ENCODE measurements around the gene BMPER. TPM values are rescaled to one million over a fixed set of nuclear protein-coding genes. Genes with fewer than 3 reads are reported as not detected.

The BMPER gene
- polyA plus RNA-seq, 1 of the 3 experiments (the other 2 are of a cell fraction): 20.0 TPM

GRCh38 chr7:34191771-34192479 is 286.6 kb downstream of the BMPER start:
- H3K36me3 ChIP-seq (replicated peaks in 1 of 2; ENCODE audit: control insufficient read depth in 1 of 2, insufficient read depth in 2 of 2, low read length in 1 of 2): no peaks in the 10 kb centered on the region
- H3K27me3 ChIP-seq (ENCODE audit: insufficient read depth): no peaks in the 10 kb centered on the region
- POLR2A ChIA-PET: no interaction called here
- CTCF ChIA-PET: no interaction called here
- no peaks in the 10 kb centered on the region for H4K20me1 ChIP-seq (ENCODE audit: insufficient read depth)
- no peaks in the 10 kb centered on the region for H3K79me2 ChIP-seq (ENCODE audit: insufficient read depth)
- no peak overlapping the region for H3K9ac ChIP-seq
- H3K4me3 ChIP-seq (ENCODE audit: low read depth in 2 of 2, low read length in 1 of 2): no peak overlapping the region
- H3K4me1 ChIP-seq (ENCODE audit: control insufficient read depth in 1 of 2, insufficient read depth in 2 of 2, low read depth in 1 of 2, low read length in 1 of 2): 0 out of 4 replicates have a peak, but pooled peaks cover 0 to 7% of the 10 kb centered on the region in 2 experiments
- no peak overlapping the region for H2AFZ ChIP-seq (ENCODE audit: low read depth)
- H3K27ac ChIP-seq (ENCODE audit: low read depth in 2 of 2, low read length in 1 of 2): no peak overlapping the region
- no peak overlapping the region for H3K4me2 ChIP-seq
- WGBS (ENCODE audit: low lambda C conversion rate): 42% methylated on average over 6 of the region's 6 CpGs
- no peaks in the 10 kb centered on the region for H3K9me3 ChIP-seq
- DNase-seq: no peak
- TF ChIP-seq JUND (IDR thresholded peaks at IDR 0.05) (no peak), RFX5 (IDR thresholded peaks at IDR 0.05; ENCODE audit: low read length) (no peak), YY1 (IDR thresholded peaks at IDR 0.05; ENCODE audit: low read depth) (no peak), GABPA (IDR thresholded peaks at IDR 0.05; ENCODE audit: low read depth) (no peak), RXRA (IDR thresholded peaks at IDR 0.05; ENCODE audit: borderline replicate concordance, low read depth) (no peak), RAD21 (IDR thresholded peaks at IDR 0.05; ENCODE audit: low read length) (no peak), EP300 (IDR thresholded peaks at IDR 0.05; ENCODE audit: borderline replicate concordance in 1 of 2, low read depth in 1 of 2, low read length in 1 of 2) (no peak), FOXJ3 (CRISPR knock-in tag; IDR thresholded peaks at IDR 0.05) (no peak), EZH2phosphoT487 (IDR thresholded peaks at IDR 0.05; ENCODE audit: borderline replicate concordance, low read depth) (no peak), USF1 (IDR thresholded peaks at IDR 0.05; ENCODE audit: borderline replicate concordance, low read depth) (no peak), FOXM1 (IDR thresholded peaks at IDR 0.05; ENCODE audit: low read depth) (no peak), POLR2AphosphoS5 (IDR thresholded peaks at IDR 0.05; ENCODE audit: low read depth, low read length) (no peak), USF2 (IDR thresholded peaks at IDR 0.05; ENCODE audit: borderline replicate concordance, low read depth, low read length) (no peak), PBX3 (IDR thresholded peaks at IDR 0.05) (no peak), REST (IDR thresholded peaks at IDR 0.05; ENCODE audit: low read depth, low read length) (no peak)
- peaks cover 4% of the 10 kb centered on the region for H3F3A ChIP-seq (replicated peaks; ENCODE audit: insufficient read depth)
- no peaks in the 10 kb centered on the region for H3K9me2 ChIP-seq
